ENCODE results near the gene BTBD2. TPM values are rescaled to one million over a fixed set of nuclear protein-coding genes. Genes with fewer than 3 reads are reported as not detected.

The BTBD2 gene
- total and polyA plus RNA-seq, 2 of the 13 experiments (the other 11 are each of a cell fraction or from before 2014, with no cell fraction given) = 28.1 to 45.3 TPM

- TF ChIP-seq, protein P1, sequence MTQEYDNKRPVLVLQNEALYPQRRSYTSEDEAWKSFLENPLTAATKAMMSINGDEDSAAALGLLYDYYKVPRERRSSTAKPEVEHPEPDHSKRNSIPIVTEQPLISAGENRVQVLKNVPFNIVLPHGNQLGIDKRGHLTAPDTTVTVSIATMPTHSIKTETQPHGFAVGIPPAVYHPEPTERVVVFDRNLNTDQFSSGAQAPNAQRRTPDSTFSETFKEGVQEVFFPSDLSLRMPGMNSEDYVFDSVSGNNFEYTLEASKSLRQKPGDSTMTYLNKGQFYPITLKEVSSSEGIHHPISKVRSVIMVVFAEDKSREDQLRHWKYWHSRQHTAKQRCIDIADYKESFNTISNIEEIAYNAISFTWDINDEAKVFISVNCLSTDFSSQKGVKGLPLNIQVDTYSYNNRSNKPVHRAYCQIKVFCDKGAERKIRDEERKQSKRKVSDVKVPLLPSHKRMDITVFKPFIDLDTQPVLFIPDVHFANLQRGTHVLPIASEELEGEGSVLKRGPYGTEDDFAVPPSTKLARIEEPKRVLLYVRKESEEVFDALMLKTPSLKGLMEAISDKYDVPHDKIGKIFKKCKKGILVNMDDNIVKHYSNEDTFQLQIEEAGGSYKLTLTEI (CRISPR knock-in tag; conservative IDR thresholded peaks at IDR 0.05) = no peak
- TF ChIP-seq ZMAT5 (CRISPR knock-in tag; IDR thresholded peaks at IDR 0.05; ENCODE audit: borderline replicate concordance, low read depth) = no peak
- TF ChIP-seq ZNF510 (CRISPR knock-in tag; IDR thresholded peaks at IDR 0.05; ENCODE audit: low read depth) = no peak
- 0 out of 2 replicates have a peak, but pooled peaks have one; percentile 14 for TF ChIP-seq ZNF503 (CRISPR knock-in tag; IDR thresholded peaks at IDR 0.05)
- no peak for TF ChIP-seq FIP1L1 (IDR thresholded peaks at IDR 0.05; ENCODE audit: borderline replicate concordance, insufficient read depth, low read depth, low read length)
- TF ChIP-seq HNF1A (IDR thresholded peaks at IDR 0.05; ENCODE audit: low read depth) = no peak
- no peak for TF ChIP-seq HNF1A (CRISPR knock-in tag; IDR thresholded peaks at IDR 0.05; ENCODE audit: borderline replicate concordance)
- TF ChIP-seq, protein P2, sequence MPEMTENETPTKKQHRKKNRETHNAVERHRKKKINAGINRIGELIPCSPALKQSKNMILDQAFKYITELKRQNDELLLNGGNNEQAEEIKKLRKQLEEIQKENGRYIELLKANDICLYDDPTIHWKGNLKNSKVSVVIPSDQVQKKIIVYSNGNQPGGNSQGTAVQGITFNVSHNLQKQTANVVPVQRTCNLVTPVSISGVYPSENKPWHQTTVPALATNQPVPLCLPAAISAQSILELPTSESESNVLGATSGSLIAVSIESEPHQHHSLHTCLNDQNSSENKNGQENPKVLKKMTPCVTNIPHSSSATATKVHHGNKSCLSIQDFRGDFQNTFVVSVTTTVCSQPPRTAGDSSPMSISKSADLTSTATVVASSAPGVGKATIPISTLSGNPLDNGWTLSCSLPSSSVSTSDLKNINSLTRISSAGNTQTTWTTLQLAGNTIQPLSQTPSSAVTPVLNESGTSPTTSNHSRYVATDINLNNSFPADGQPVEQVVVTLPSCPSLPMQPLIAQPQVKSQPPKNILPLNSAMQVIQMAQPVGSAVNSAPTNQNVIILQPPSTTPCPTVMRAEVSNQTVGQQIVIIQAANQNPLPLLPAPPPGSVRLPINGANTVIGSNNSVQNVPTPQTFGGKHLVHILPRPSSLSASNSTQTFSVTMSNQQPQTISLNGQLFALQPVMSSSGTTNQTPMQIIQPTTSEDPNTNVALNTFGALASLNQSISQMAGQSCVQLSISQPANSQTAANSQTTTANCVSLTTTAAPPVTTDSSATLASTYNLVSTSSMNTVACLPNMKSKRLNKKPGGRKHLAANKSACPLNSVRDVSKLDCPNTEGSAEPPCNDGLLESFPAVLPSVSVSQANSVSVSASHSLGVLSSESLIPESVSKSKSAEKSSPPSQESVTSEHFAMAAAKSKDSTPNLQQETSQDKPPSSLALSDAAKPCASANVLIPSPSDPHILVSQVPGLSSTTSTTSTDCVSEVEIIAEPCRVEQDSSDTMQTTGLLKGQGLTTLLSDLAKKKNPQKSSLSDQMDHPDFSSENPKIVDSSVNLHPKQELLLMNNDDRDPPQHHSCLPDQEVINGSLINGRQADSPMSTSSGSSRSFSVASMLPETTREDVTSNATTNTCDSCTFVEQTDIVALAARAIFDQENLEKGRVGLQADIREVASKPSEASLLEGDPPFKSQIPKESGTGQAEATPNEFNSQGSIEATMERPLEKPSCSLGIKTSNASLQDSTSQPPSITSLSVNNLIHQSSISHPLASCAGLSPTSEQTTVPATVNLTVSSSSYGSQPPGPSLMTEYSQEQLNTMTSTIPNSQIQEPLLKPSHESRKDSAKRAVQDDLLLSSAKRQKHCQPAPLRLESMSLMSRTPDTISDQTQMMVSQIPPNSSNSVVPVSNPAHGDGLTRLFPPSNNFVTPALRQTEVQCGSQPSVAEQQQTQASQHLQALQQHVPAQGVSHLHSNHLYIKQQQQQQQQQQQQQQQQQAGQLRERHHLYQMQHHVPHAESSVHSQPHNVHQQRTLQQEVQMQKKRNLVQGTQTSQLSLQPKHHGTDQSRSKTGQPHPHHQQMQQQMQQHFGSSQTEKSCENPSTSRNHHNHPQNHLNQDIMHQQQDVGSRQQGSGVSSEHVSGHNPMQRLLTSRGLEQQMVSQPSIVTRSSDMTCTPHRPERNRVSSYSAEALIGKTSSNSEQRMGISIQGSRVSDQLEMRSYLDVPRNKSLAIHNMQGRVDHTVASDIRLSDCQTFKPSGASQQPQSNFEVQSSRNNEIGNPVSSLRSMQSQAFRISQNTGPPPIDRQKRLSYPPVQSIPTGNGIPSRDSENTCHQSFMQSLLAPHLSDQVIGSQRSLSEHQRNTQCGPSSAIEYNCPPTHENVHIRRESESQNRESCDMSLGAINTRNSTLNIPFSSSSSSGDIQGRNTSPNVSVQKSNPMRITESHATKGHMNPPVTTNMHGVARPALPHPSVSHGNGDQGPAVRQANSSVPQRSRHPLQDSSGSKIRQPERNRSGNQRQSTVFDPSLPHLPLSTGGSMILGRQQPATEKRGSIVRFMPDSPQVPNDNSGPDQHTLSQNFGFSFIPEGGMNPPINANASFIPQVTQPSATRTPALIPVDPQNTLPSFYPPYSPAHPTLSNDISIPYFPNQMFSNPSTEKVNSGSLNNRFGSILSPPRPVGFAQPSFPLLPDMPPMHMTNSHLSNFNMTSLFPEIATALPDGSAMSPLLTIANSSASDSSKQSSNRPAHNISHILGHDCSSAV (CRISPR knock-in tag; IDR thresholded peaks at IDR 0.05; ENCODE audit: borderline replicate concordance) = no peak
- TF ChIP-seq ZBTB34 (CRISPR knock-in tag; IDR thresholded peaks at IDR 0.05) = no peak
Observed at GRCh38 chr19:2049741-2050348, 34.3 kb upstream of the BTBD2 start (continued).

Measured in HepG2 (cell line).